Left renal cortex interstitium (tissue), 4 donors: ENCODE results near the gene PARD3B. TPM values are rescaled to one million over a fixed set of nuclear protein-coding genes. Genes with fewer than 3 reads are reported as not detected.

Experiments
- DNase-seq, 4 donors: peaks; one replicate each; pipeline ENCODE4 v3.0.0-alpha.2; 2013; ENCODE audit warnings: low read depth in 4 of 4, low spot score in 2 of 4, missing footprints in 1 of 4
- polyA plus RNA-seq, 4 donors: library from polyadenylated mRNA; unstranded; fragments of 120-200 nt; gene quantifications; one replicate each; pipeline ENCODE4 v1.2.1, GENCODE V29; 2013; ENCODE audit not compliant: insufficient read length in 4 of 4

Gene PARD3B
- polyA plus RNA-seq, 4 donors, result 31.9 to 36.3 (median 34.3) TPM

DNA sequence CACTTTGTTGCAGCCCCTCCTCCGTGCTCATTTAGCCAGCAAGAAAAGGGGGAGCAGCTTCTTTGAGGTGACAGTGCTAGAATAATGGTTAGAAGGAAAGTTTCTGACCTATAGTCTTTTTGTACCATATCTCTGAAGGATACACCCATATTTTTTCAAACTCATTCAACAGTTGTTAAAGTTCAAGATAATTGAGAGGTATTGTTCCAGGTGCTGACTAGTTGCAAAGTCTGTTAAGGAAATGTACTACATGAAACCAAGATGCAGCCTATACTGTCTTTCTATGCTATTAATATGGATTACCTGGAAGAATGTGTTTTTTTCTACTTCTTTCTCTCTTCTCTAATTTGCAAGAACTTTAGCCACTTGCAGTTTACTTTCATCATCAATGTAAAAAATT is 495.0 kb downstream of the PARD3B start:
- DNase-seq, result no peak

DNA sequence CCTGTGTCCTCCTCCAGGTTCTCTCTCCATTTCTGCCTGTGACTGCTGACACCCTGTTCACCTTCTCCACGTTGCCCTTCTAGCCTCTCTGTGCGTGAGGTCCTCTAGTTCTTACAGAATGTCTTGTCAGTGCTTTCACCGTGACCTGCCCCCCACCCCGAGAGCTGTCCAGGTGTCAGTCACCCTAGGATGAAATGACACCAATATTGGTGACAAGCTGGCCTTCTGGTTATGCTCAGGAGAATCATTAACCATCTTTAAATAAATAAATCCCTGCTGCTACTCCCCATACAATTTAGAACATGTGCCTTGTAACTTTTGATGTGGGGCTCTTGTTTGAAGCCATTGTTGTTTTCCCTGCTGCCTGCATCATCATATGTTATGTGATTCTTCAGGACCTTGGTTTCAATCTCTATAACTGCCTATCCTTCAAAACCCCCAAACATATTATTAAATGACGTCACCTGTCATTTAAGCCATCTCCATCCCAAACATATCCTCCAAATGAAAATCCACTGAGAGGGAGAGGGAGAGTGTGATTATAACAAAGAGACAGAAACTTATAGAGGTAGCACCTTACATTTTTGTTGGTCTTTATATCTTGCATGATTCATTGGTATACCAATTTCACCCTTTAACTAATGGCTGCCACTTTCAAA is 496.3 kb downstream of the PARD3B start:
- DNase-seq, result no peak

DNA sequence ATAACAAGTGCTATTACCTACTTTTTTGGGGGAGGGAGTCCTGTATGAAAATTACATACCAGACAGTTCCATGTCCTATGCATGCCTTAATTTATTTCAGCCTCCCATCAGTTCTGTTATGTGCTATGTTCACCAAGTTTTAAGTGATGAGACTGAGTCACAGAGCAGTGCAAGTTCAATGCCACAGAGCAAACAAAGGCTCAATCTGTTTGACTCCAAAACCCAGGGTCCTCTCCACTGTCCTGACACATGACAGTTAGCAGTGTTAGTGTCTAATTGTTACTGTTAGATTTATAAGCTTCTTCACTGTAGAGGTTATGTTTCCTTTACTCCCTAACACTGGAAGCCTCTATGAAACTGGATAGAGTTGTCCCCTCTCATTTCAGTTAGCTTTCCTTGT is 498.0 kb downstream of the PARD3B start:
- DNase-seq, result no peak

DNA sequence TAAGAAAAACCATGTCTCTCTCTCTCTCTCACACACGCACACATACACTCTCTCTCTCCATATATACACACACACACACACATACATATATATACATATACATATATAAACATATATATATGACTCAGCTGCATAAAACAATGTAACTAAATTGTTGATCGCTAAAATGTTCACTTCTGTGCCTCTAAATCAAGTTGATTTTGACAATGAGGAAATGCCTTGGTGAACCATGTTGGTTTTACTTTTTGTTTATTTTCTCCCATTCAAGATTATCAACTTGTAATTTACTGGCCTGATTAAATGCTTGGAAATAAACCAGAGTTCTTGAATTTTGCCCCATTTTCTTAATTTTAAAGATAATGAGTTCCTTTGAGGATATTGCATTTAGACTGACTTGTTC is 500.4 kb downstream of the PARD3B start:
- no peak for DNase-seq

DNA sequence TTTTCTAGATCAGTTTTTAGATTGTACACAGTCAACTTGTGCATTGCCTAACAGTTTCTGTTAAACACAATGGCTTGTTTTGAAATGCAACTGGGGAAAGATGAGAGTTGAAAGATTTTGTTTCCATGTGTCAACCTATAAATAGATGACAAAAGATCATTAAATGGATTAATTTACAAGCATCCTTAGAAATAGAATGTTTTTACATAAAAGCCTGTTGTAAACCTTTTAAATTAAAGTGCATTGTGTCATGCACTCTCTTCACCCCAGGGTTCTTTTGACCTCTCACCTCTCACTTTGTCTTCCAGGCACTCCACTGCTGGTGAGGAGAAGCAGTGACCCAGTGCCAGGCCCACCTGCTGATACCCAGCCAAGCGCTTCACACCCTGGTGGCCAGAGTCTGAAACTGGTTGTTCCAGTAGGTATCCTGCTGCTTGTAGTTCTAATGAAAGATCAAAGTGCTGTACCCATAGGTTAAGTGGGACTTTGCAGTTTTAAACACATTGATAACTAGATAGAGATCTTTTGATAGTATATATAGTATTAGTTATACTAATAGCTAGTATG is 502.1 kb downstream of the PARD3B start:
- no peak for DNase-seq

GRCh38 chr2:205051417-205051816 is 506.1 kb downstream of the PARD3B start:
- no peak for DNase-seq

GRCh38 chr2:205052781-205053180 is 507.5 kb downstream of the PARD3B start:
- DNase-seq, result no peak

DNA sequence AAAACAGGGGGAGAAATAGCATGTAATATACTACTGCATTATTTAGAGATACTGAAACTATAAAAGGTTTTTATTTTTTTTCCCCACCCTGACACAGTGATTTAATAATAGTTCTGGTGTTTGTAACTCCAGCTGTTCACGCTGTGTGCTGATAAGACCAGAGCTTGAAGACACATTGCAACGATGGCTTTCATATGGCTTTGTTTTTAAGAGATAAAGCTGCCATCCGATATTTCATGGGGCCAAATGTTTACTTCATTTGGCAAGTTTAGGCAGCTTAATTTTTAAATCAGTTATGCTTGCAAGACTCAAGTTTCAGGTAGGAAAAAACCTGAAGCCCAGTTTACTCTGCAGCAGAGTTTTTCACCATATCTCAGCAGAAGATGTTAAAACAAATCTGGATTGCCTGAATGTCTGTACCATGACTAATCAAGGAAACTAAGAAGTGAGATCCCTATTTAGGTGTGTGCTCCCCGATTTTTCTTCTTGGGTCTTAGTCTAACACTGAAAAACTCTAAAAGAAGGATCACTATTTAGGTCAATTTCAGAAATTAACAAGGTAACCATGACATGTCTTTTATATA is 508.6 kb downstream of the PARD3B start:
- no peak for DNase-seq

DNA sequence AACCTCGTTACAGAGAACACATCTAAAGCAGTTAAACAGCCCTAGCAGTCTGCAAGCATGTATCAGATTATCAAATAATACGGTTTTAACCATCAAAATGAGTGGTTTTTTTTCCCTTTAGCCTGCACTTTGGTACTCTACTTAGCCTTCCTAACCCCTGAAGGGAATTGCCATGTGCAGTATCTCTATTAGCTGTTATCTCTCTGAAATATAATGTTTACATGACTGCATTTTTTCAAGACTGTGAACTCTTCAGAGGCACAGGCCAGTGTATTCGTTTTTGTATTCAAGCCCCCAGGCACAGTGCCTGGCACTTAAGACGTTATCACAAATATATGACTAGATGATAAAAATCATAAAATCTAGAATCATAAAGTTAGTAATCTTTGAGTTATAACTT is 509.5 kb downstream of the PARD3B start:
- DNase-seq, result no peak

GRCh38 chr2:205055251-205055650 is 510.0 kb downstream of the PARD3B start:
- no peak for DNase-seq

GRCh38 chr2:205056151-205056561 is 510.9 kb downstream of the PARD3B start:
- no peak for DNase-seq

DNA sequence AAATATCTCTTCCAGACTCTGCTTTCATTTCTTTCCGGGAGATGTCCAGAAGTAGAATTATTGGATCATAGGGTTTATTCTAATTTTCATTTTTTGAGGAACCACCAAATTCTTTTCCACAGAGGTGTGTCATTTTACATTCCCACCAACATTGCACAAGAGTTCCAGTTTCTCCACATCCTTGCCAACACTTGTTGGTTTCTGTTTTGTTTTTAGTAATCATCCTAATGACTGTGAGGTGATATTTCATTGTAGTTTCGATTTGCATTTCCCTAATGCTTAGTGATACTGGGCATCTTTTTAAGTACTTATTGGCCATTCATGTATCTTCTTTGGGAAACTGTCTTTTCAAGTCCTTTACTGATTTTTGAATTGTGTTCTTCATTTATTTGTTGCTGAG is 513.1 kb downstream of the PARD3B start:
- no peak for DNase-seq

DNA sequence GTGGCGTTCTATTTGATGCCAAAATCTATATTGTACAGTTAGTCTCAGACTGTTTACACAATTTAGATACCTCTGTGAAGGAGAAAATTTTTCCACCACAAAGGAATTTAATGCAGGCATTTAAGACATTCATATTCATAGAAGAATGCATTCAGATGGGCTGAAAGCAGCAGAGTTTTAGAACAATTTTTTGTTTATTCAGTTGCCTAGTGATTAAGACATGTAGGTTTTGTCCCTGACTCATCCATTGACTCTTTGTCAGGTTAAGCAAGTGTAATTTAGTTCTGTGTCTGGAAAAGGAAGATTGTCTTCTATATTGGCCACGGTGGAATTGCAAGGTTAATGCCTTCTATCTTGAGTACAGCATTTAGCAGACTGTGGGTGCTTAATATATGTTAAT is 515.0 kb downstream of the PARD3B start:
- no peak for DNase-seq

- no peak for DNase-seq
Observed at GRCh38 chr2:205066081-205066480, 520.8 kb downstream of the PARD3B start.

- DNase-seq, result no peak
Observed at GRCh38 chr2:205069928-205070327, 524.7 kb downstream of the PARD3B start.

GRCh38 chr2:205070889-205071288 is 525.6 kb downstream of the PARD3B start:
- DNase-seq, result no peak

- DNase-seq, result no peak
Observed at GRCh38 chr2:205073433-205074020, 528.3 kb downstream of the PARD3B start.

DNA sequence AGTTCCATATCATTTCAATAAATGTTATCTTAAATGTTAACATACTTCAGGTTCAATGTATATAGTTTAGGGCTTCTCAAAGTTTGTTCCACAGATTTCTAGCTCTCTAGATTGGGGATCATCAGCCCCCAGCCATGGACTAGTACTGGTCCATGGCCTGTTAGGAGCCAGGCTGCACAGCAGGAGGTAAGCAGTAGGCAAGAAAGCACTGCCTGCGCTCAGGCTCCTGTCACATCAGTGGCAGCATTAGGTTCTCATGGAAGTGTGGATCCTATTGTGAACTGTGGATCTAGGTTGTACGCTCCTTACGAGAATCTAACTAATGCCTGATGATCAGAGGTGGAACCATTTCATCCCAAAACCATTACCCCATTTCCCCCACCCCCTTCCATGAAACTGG is 531.1 kb downstream of the PARD3B start:
- DNase-seq, result no peak

DNA sequence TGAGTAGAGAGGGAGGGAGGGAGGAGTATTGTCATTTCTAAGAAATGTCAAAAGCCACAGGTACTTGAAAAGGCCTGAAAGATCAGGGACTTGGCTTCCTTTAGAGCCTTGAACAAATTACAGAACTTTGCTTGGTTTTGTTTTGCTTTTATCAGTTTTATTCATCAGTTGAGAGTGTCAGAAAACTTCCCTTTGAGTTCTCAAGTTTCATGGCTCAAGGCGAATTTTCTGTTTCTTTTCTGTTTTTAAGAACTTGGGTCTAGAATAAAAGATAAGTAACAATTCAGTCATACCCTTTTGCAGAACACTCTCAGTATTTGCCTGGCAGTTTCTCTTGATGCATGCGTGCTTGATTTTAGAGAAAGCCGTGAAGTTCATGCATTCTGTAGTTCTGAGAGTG is 531.9 kb downstream of the PARD3B start:
- DNase-seq, result no peak

GRCh38 chr2:205078762-205079161 is 533.5 kb downstream of the PARD3B start:
- no peak for DNase-seq

DNA sequence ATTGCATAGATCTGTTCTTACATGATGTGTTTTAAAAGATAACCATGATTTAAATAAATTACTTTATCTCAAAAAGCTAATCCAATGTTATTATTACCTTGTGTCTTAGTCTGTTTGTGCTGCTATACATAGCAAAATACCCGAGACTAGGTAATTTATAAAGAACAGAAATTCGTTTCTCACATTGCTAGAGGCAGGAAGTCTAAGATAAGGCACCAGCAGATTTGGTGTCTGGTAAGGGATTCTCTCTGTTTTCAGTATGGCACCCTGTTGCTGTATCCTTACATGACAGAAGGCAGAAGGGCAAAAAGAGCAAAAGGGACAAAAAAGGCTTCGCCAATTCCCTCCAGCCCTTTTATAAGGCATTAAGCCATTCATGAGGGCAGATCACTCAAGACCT is 533.9 kb downstream of the PARD3B start:
- DNase-seq, result no peak

- no peak for DNase-seq
Observed at GRCh38 chr2:205086662-205087061, 541.4 kb downstream of the PARD3B start.
